ENCODE measurements around the gene CNTN5. TPM values are rescaled to one million over a fixed set of nuclear protein-coding genes. Genes with fewer than 3 reads are reported as not detected.

CNTN5 gene
- total RNA-seq, 1 donor: under 0.01 TPM

GRCh38 chr11:99501655-99502054, 480.9 kb downstream of the CNTN5 start:
- no peak for DNase-seq (ENCODE audit: low read depth)
- TF ChIP-seq, protein P1, sequence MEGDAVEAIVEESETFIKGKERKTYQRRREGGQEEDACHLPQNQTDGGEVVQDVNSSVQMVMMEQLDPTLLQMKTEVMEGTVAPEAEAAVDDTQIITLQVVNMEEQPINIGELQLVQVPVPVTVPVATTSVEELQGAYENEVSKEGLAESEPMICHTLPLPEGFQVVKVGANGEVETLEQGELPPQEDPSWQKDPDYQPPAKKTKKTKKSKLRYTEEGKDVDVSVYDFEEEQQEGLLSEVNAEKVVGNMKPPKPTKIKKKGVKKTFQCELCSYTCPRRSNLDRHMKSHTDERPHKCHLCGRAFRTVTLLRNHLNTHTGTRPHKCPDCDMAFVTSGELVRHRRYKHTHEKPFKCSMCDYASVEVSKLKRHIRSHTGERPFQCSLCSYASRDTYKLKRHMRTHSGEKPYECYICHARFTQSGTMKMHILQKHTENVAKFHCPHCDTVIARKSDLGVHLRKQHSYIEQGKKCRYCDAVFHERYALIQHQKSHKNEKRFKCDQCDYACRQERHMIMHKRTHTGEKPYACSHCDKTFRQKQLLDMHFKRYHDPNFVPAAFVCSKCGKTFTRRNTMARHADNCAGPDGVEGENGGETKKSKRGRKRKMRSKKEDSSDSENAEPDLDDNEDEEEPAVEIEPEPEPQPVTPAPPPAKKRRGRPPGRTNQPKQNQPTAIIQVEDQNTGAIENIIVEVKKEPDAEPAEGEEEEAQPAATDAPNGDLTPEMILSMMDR (IDR thresholded peaks at IDR 0.05; ENCODE audit: insufficient read depth, low read depth, low read length): no peak
- H3K4me3 ChIP-seq (ENCODE audit: low read depth, low read length): no peak overlapping the region

DNA sequence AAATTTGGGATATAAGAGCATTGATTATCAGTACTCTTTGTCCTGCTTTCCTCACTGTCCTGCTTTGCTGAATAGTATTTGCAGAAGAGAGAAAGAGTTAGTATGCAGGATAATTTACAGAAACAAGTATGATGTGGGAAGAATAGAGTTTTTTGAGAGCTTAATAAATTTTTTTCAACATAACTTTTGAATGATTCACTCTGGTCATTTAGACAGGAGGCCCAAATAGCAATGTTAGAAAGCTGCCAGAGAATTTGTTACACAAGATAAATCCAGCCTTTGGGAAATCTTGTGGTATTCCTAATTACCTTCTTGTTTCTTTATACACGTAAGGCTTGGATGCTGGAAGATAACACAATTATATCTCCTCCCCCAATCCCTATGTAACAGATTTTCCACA, 484.6 kb downstream of the CNTN5 start:
- no peak overlapping the region for H3K4me3 ChIP-seq (ENCODE audit: low read depth, low read length)
- DNase-seq (ENCODE audit: low read depth): peak; percentile 70
- TF ChIP-seq, protein P1 (IDR thresholded peaks at IDR 0.05; ENCODE audit: insufficient read depth, low read depth, low read length): no peak

DNA sequence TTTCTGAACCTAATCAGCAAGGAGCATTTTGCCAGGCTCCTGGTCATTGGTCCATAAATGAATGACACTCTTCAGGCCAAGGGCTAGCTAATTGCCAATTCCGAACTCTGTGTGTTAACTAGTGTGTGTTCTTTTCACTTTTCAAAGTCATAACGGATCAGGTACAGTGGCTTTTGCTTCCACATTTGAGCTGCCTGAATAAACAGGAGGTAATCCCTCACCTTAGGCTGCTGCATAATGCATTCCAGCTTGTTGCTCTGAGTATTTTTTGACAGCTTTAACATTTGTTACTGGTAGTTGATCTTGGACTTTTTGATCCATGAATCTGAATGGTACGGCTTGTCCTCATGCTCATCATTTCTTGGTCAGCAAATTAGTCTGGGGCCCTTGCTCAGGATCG, 485.1 kb downstream of the CNTN5 start:
- no peak overlapping the region for H3K4me3 ChIP-seq (ENCODE audit: low read depth, low read length)
- no peak for DNase-seq (ENCODE audit: low read depth)
- TF ChIP-seq, protein P1 (IDR thresholded peaks at IDR 0.05; ENCODE audit: insufficient read depth, low read depth, low read length): no peak

- TF ChIP-seq, protein P1 (IDR thresholded peaks at IDR 0.05; ENCODE audit: insufficient read depth, low read depth, low read length): no peak
- H3K4me3 ChIP-seq (ENCODE audit: low read depth, low read length): no peak overlapping the region
- no peak for DNase-seq (ENCODE audit: low read depth)
Observed at GRCh38 chr11:99509863-99510262, 489.1 kb downstream of the CNTN5 start.

DNA sequence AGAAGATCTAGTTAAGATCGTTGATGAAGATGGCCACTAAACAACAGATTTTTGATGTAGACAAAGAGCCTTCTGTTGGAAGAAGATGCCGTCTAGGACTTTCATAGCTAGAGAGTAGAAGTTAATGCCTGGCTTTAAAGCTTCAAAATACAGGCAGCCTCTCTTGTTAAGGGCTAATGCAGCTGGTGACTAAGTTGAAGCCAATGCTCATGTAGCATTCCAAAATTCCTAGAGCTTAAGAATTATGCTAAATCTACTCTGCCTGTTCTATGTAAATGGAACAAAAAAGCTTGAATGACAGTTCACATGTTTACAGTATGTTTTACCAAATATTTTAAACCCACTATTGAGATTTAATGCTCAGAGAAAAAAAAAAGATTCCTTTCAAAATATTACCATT, 492.6 kb downstream of the CNTN5 start:
- TF ChIP-seq, protein P1 (IDR thresholded peaks at IDR 0.05; ENCODE audit: insufficient read depth, low read depth, low read length): no peak
- H3K4me3 ChIP-seq (ENCODE audit: low read depth, low read length): no peak overlapping the region
- DNase-seq (ENCODE audit: low read depth): no peak

DNA sequence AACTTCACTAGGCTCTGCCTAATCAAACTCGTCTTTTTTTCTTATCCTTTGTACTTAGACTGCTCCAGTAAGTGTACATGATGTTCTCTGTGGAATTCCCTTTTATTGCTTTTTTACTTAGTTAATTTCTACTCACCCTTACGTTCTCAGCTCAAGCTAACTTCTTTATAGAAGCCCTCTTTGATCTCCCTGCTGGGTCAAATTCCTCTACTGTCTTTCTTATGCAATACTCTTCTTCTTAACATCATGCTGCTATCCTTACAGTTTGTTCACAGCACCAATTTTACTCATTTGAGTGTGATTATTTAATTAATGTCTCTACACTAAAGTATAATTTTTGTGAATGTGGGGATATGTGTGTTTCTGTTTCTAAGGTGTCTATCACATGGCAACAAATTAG, 498.3 kb downstream of the CNTN5 start:
- no peak overlapping the region for H3K4me3 ChIP-seq (ENCODE audit: low read depth, low read length)
- peak; percentile 19 for DNase-seq (ENCODE audit: low read depth)
- TF ChIP-seq, protein P1 (IDR thresholded peaks at IDR 0.05; ENCODE audit: insufficient read depth, low read depth, low read length): no peak

GRCh38 chr11:99522467-99523173, 501.9 kb downstream of the CNTN5 start:
- H3K4me3 ChIP-seq (ENCODE audit: low read depth, low read length): no peak overlapping the region
- peak; percentile 10 for DNase-seq (ENCODE audit: low read depth)
- TF ChIP-seq, protein P1 (IDR thresholded peaks at IDR 0.05; ENCODE audit: insufficient read depth, low read depth, low read length): no peak
